ENCODE results near the gene HAO2.

GRCh38 chr1:119440721-119441307 lies 72.2 kb downstream of the HAO2 start:
- no peak for TF ChIP-seq CTCF (IDR thresholded peaks at IDR 0.05)
- no peak for TF ChIP-seq POLR2AphosphoS5 (IDR thresholded peaks at IDR 0.05)
